Adipocyte (in vitro differentiated cells): ENCODE measurements around the gene PREX1.

Experiments used
- DNase-seq: peaks from one replicate; pipeline ENCODE4 v3.0.0-alpha.2; 2015; ENCODE audit warnings: low read depth
- H3K27me3 ChIP-seq: replicated peaks from 2 replicates; pipeline ENCODE4 v1.7.0; 2013; ENCODE audit warnings: mild to moderate bottlenecking, low read length, moderate library complexity; ENCODE audit not compliant: control insufficient read depth, insufficient read depth
- H3K36me3 ChIP-seq: 2 replicates; pipeline ENCODE4 v1.7.0; 2013; ENCODE audit warnings: low read length, mild to moderate bottlenecking, moderate library complexity; ENCODE audit not compliant: control insufficient read depth, insufficient read depth, severe bottlenecking
- H3K4me1 ChIP-seq: 2 replicates; pipeline ENCODE4 v1.7.0; 2013; ENCODE audit warnings: mild to moderate bottlenecking, low read length, moderate library complexity; ENCODE audit not compliant: control insufficient read depth, insufficient read depth
- H3K4me3 ChIP-seq: 2 replicates; pipeline ENCODE4 v1.7.0; 2013; ENCODE audit warnings: mild to moderate bottlenecking, low read length, moderate library complexity
- H3K9ac ChIP-seq: 2 replicates; pipeline ENCODE4 v1.7.0; 2013; ENCODE audit warnings: mild to moderate bottlenecking, low read length, moderate library complexity
- H3K9me3 ChIP-seq: 2 replicates; pipeline ENCODE4 v1.7.0; 2013; ENCODE audit warnings: mild to moderate bottlenecking, low read length, moderate library complexity; ENCODE audit not compliant: control insufficient read depth

The PREX1 gene

DNA sequence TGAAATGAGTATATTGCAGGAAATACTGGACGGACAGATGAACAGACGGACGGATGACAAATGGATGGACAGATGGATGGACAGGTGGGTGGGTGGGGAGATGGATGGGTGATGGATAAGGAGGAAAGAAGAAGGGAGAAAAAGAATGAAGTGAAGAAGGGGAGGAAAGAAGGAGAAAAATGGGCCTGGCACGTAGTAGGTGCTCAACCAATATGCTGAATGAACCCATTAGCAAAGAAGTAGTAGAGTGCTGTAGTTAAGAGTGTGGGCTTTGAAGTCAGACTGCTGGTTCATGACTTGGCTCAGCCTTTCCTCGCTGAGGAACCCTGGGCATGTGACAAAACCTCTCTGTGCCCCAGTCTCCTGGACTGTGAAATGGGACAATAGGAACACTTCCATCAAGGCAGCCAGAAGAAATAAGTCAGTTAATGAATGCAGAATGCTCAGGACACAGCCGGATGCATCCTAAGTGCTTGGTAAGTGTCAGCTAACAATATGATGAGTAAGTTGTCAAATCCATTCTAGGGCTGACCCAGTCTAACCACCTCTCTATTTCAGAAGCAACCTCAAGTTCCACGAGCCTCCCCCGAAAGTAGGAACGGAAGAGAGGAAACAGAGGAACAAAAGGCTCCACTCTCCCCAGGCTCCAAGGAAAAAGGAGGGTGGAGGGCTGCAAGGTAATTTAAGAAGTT lies 37.9 kb downstream of the PREX1 start:
- H3K9ac ChIP-seq = no peak overlapping the region
- H3K36me3 ChIP-seq = no peaks in the 10 kb centered on the region
- H3K4me1 ChIP-seq = peaks cover 22% of the 10 kb centered on the region
- no peak for DNase-seq
- peaks cover 26% of the 10 kb centered on the region for H3K27me3 ChIP-seq
- no peaks in the 10 kb centered on the region for H3K9me3 ChIP-seq
- H3K4me3 ChIP-seq = no peak overlapping the region

DNA sequence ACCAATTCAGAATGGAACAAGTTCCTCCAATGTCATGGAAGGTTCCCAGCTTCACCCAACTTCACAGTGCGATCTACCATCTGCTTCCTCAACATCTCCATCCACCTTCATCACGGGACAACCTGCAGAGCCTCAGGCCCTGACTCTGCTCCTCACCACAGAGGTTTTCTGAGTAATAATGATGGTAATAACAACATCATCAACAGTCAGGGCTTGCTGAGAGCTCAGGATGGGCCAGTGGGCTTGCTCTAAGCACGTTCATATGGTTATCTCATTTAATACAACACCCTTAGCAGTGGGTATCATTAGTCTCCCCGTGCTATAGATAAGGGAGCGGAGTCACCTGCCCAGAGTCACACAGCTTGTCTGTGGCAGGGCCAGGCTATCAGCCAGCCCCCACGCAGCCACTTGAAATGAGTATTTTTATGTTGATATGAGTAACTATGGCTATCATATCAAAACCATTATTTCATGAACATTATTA lies 38.6 kb downstream of the PREX1 start:
- DNase-seq = no peak
- H3K4me3 ChIP-seq = no peak overlapping the region
- peaks cover 22% of the 10 kb centered on the region for H3K4me1 ChIP-seq
- no peaks in the 10 kb centered on the region for H3K36me3 ChIP-seq
- no peaks in the 10 kb centered on the region for H3K9me3 ChIP-seq
- H3K27me3 ChIP-seq = peaks cover 29% of the 10 kb centered on the region
- no peak overlapping the region for H3K9ac ChIP-seq

GRCh38 chr20:48788486-48789072 lies 39.2 kb downstream of the PREX1 start:
- H3K9me3 ChIP-seq = no peaks in the 10 kb centered on the region

DNA sequence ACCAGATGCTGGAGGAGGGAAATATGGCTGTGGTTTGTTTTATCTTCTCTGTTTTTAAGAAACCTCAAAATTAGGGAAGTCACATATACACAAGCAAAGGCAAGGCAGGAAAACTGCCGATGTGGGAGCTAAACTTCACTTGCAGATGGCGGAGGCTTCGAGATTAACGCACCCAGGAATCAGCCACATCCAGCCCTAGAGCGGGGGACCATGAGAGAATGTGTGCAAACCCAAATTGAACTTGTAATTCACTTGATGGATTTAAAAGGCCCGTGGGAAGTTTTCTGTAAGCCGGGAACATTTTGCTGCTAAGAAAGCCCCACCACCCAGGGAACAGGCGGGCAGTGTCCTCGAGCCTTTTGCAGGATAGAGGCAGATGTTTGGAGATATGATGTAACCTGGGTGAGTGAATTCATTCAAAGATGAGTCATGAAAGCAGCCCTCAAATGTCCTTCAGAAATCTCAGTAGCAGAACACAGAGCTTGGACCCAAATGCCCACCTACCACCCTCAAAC lies 39.9 kb downstream of the PREX1 start:
- H3K4me3 ChIP-seq = no peak overlapping the region
- H3K27me3 ChIP-seq = peaks cover 31% of the 10 kb centered on the region
- H3K36me3 ChIP-seq = no peaks in the 10 kb centered on the region
- H3K9ac ChIP-seq = no peak overlapping the region
- no peaks in the 10 kb centered on the region for H3K9me3 ChIP-seq
- peaks cover 22% of the 10 kb centered on the region for H3K4me1 ChIP-seq
- peak; percentile 73 for DNase-seq

More at GRCh38 chr20:48788486-48789072, 39.2 kb downstream of the PREX1 start:
- Histone ChIP-seq H3K27me3 (peaks cover 31% of the 10 kb centered on the region), H3K4me1 (peaks cover 22% of the 10 kb centered on the region), H3K4me3 (no peak overlapping the region), H3K36me3 (no peaks in the 10 kb centered on the region), H3K9ac (no peak overlapping the region)
- no peak for DNase-seq

GRCh38 chr20:48786951-48787705 lies 40.7 kb downstream of the PREX1 start:
- Histone ChIP-seq H3K27me3 (peaks cover 28% of the 10 kb centered on the region), H3K4me3 (no peak overlapping the region), H3K9ac (no peak overlapping the region), H3K9me3 (no peaks in the 10 kb centered on the region), H3K4me1 (peaks cover 22% of the 10 kb centered on the region), H3K36me3 (no peaks in the 10 kb centered on the region)
- no peak for DNase-seq

DNA sequence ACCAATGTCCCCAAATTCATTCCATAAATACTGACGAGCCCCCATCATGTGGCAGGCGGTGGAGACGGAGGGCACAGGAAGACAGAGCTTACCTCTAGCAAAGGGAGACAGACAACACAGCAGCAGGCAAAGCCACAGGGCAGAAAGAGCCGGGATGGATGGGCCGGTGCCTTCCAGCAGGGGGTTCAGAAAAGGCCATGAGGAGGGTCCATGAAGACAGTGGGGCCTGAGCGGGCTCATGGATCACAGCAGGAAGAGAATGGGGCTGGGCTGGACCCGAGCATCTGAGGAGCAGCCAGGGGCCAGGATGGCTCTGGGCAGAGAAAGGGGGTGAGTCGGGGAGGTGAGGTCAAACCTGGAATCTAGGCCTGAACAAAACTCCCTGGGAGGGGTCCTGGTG lies 42.0 kb downstream of the PREX1 start:
- Histone ChIP-seq H3K36me3 (no peaks in the 10 kb centered on the region), H3K9ac (no peak overlapping the region), H3K27me3 (peaks cover 23% of the 10 kb centered on the region), H3K4me3 (no peak overlapping the region), H3K9me3 (no peaks in the 10 kb centered on the region), H3K4me1 (peaks cover 12% of the 10 kb centered on the region)
- no peak for DNase-seq

DNA sequence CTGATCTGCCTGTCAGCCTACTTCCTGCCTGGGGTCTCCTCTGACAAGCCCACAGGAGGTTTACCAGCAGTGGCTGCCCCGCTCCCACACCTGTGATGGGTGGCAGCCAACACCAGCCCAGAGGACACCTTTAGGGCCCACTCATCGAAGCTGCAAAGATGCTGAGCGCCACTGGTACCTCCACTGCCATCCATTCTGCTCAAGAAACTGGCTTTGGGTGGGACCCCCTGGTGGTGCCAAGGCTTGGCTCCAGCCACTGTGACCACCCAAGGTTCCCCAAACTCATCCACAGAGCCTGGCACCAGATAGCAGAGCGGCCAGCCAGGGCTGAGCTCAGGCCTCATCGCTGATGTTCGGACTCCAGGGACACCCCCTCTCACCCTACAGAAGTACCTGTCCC lies 42.5 kb downstream of the PREX1 start:
- H3K4me1 ChIP-seq = peaks cover 12% of the 10 kb centered on the region
- no peaks in the 10 kb centered on the region for H3K9me3 ChIP-seq
- H3K9ac ChIP-seq = no peak overlapping the region
- DNase-seq = no peak
- peaks cover 23% of the 10 kb centered on the region for H3K27me3 ChIP-seq
- no peak overlapping the region for H3K4me3 ChIP-seq
- no peaks in the 10 kb centered on the region for H3K36me3 ChIP-seq

- Histone ChIP-seq H3K9ac (no peak overlapping the region), H3K9me3 (peaks cover 5% of the 10 kb centered on the region), H3K4me3 (no peak overlapping the region), H3K4me1 (peaks cover 12% of the 10 kb centered on the region), H3K36me3 (no peaks in the 10 kb centered on the region), H3K27me3 (peaks cover 23% of the 10 kb centered on the region)
- DNase-seq = no peak
Observed at GRCh38 chr20:48784273-48784641, 43.5 kb downstream of the PREX1 start.

DNA sequence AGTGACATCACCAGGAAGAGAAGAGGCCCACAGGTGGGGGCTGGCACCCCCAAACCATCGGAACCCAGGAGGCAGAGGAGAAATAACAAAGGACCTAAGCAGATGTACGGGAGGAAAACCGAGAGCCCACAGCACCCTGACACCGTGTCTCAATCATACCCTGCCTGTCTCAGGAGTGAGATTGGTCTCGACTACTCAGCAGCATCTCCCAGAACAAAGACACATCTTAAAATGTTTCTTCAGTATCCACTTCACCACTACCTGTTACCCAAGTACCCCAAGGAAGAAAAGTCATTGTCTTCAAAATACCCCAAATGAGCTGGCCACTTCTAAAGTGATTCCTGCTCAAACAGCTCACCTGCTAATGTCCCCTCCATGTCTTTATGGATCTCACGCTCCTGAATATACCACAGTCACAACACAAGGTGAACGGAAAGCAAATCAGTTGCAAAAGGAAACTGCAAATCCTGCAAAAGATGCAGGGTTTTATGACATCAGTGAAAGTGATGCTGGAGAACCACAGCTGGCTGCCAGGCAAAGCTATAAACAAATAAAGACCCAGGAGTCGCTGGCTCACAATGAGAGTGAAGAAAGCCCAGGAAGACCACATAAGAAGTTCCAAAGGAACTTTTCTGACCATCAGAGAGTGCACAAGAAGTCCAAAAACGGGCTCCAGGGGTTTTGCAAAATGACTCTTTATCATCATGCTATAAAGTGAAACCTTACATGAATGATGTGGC lies 44.1 kb downstream of the PREX1 start:
- Histone ChIP-seq H3K9me3 (peaks cover 7% of the 10 kb centered on the region), H3K36me3 (no peaks in the 10 kb centered on the region), H3K4me3 (no peak overlapping the region), H3K9ac (no peak overlapping the region), H3K27me3 (peaks cover 21% of the 10 kb centered on the region), H3K4me1 (peaks cover 12% of the 10 kb centered on the region)
- DNase-seq = no peak

DNA sequence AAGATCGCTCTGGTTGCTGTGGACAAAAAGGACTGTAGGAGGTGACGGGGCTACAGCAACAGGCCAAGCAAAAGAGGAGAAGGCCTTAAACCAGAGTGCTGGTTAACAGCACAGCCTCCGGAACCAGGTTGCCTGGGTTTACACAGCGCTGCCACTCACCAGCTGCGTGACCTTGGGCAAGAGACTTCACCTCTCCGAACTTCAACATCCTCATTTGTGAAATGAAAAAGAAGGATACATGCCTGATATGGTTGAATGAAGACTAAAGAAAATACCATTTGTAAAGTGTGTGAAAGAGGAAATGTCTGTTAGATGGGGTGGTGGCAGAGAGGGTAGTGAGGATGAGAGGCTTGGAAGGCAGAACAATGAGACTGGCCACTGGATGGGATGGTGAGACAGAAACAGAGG lies 44.9 kb downstream of the PREX1 start:
- Histone ChIP-seq H3K9ac (no peak overlapping the region), H3K9me3 (peaks cover 7% of the 10 kb centered on the region), H3K36me3 (no peaks in the 10 kb centered on the region), H3K4me1 (peaks cover 8% of the 10 kb centered on the region), H3K27me3 (peaks cover 14% of the 10 kb centered on the region), H3K4me3 (no peak overlapping the region)
- no peak for DNase-seq

DNA sequence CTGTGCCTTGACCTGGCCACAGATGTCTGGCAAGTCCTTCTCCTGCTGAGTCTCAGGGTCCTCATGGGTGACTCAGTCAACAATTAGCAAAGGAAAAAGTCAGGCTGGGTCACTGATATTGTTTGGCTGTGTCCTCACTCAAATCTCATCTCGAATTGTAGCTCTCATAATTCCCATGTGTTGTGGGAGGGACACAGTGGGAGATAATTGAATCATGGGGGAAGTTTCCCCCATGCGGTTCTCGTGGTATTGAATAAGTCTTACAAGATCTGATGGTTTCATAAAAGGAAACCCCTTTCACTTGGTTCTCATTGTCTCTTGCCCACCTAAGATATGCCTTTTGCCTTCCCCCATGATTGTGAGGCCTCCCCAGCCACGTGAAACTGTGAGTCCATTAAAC lies 45.7 kb downstream of the PREX1 start:
- H3K27me3 ChIP-seq = peaks cover 14% of the 10 kb centered on the region
- DNase-seq = no peak
- H3K9ac ChIP-seq = no peak overlapping the region
- no peak overlapping the region for H3K4me3 ChIP-seq
- no peaks in the 10 kb centered on the region for H3K4me1 ChIP-seq
- H3K9me3 ChIP-seq = peaks cover 7% of the 10 kb centered on the region
- no peaks in the 10 kb centered on the region for H3K36me3 ChIP-seq
